Right atrium auricular region (tissue), 2 donors: ENCODE data around the gene AMBRA1. TPM values are rescaled to one million over a fixed set of nuclear protein-coding genes. Genes with fewer than 3 reads are reported as not detected.

Experiments used
- DNase-seq: peaks from one replicate; pipeline ENCODE4 v3.0.0-alpha.2; 2019; ENCODE audit warnings: low spot score
- H3K27ac ChIP-seq, 2 donors: fragments of 200-600 bp; sonication (generic); 1 replicate in 1 of 2; 2 replicates in 1 of 2; pipeline ENCODE4 v1.5.1; 2016 to 2019
- H3K27me3 ChIP-seq, 2 donors: fragments of 200-600 bp; sonication (generic); one replicate each; pipeline versions ENCODE4 v1.5.1 to v1.6.0; 2017 to 2019
- H3K36me3 ChIP-seq: fragments of 200-600 bp; sonication (generic); one replicate; pipeline ENCODE4 v1.5.1; 2016
- H3K4me1 ChIP-seq, 2 donors: fragments of 200-600 bp; sonication (generic); one replicate each; pipeline versions ENCODE4 v1.5.1 to v1.6.0; 2017 to 2019
- H3K4me3 ChIP-seq, 2 donors: fragments of 200-600 bp; sonication (generic); 1 replicate in 1 of 2; 2 replicates in 1 of 2; pipeline ENCODE4 v1.5.1; 2017 to 2019; ENCODE audit warnings: mild to moderate bottlenecking in 1 of 2, moderate library complexity in 1 of 2
- H3K9me3 ChIP-seq, 2 donors: fragments of 200-600 bp; sonication (generic); one replicate each; pipeline ENCODE4 v1.5.1; 2019
- total RNA-seq, 2 donors: library from RNA; depleted of rRNA; stranded (reverse); fragments of >200 nt; gene quantifications; one replicate each; pipeline ENCODE4 v1.1.0, GENCODE V29; 2016
- TF ChIP-seq, protein P1 (sequence below), 2 donors: fragments of 200-600 bp; sonication (generic); IDR thresholded peaks; one replicate each; pipeline ENCODE4 v1.5.1; 2019; ENCODE audit warnings: antibody characterized with exemption in 2 of 2

Gene AMBRA1
- total RNA-seq, 2 donors from 2014 or later = 16.8 to 22.0 TPM

DNA sequence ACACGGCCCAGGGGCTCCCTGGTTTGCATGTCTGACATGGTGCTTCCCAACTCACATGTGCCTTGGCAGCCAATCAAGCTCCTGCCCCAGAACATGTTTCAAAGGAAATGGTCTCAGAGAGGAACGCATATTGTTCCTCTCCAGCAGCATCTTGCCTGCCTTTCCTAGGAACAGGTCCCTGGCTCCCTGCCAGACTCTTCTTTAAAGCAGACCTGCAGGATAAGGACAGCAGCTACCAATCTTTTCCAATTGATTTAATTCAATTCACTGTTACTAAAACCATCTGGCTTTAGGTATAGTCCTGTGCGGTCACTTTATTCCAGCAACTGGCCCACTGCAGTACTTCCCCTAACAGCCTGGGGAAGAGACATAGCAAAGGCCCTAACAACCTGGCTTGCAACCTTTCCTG, 79.9 kb downstream of the AMBRA1 start:
- no peaks in the 10 kb centered on the region for H3K36me3 ChIP-seq
- H3K4me1 ChIP-seq = peaks cover 0 to 25% of the 10 kb centered on the region in 2 donors
- H3K27ac ChIP-seq = no peak overlapping the region
- H3K4me3 ChIP-seq = no peak overlapping the region
- H3K9me3 ChIP-seq = no peaks in the 10 kb centered on the region
- no peaks in the 10 kb centered on the region for H3K27me3 ChIP-seq
- TF ChIP-seq, protein P1, sequence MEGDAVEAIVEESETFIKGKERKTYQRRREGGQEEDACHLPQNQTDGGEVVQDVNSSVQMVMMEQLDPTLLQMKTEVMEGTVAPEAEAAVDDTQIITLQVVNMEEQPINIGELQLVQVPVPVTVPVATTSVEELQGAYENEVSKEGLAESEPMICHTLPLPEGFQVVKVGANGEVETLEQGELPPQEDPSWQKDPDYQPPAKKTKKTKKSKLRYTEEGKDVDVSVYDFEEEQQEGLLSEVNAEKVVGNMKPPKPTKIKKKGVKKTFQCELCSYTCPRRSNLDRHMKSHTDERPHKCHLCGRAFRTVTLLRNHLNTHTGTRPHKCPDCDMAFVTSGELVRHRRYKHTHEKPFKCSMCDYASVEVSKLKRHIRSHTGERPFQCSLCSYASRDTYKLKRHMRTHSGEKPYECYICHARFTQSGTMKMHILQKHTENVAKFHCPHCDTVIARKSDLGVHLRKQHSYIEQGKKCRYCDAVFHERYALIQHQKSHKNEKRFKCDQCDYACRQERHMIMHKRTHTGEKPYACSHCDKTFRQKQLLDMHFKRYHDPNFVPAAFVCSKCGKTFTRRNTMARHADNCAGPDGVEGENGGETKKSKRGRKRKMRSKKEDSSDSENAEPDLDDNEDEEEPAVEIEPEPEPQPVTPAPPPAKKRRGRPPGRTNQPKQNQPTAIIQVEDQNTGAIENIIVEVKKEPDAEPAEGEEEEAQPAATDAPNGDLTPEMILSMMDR (IDR thresholded peaks at IDR 0.05) = no peak
- peak; percentile 68 for DNase-seq

DNA sequence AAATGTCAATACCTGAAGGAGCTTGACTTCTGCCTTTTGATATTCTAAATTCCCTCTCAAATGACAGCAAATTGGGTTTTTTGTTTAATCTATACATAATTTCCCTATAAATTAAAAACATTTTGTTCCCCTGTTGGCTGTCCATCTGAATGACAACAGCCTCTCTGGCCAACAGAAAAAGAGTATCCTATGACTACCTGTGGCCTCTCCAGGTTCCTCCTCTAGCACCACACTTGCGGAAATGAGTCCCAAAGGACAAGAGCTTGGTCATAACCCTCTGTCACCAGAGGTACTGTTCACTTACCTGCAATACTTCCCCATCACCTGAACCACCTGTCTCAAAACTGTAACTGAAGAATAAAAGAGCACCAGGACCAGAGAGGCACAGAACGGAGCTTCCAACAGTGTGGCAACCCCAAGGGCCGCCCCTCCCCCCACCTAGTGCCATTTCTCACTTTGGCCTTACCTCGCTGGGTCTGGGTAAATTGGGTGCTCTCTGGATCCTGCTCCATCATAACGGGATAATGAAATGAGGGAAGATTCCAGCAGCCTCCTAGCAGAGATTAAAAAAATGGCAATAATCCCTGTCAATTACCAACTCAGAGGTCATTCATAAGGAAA, 81.5 kb downstream of the AMBRA1 start:
- H3K36me3 ChIP-seq = peaks cover 7% of the 10 kb centered on the region
- no peak for DNase-seq
- no peak overlapping the region for H3K4me3 ChIP-seq
- TF ChIP-seq, protein P1 (IDR thresholded peaks at IDR 0.05) = no peak
- no peaks in the 10 kb centered on the region for H3K27me3 ChIP-seq
- no peak overlapping the region for H3K27ac ChIP-seq
- H3K9me3 ChIP-seq = no peaks in the 10 kb centered on the region
- H3K4me1 ChIP-seq = peaks cover 0 to 25% of the 10 kb centered on the region in 2 donors

DNA sequence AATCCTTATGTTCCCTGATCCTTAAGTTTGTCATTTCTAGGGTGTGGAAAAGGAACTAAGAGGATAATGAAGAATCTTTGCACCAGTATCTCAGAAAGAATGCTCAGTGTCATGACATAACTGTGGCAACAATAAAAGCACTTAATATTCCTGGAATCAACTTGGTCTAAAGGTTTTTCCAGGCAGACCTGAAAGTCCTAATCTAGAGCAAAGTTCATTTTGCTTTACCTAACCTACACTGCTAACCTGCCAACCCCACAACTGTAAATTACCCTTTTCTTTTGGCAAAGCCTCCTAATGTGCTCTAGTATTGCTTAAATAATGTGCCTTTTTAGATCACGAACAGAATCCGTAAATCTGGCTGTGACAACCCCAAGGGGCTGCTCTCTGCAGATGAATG, 82.5 kb downstream of the AMBRA1 start:
- peaks cover 0 to 27% of the 10 kb centered on the region in 2 donors for H3K4me1 ChIP-seq
- peaks cover 7% of the 10 kb centered on the region for H3K36me3 ChIP-seq
- no peaks in the 10 kb centered on the region for H3K27me3 ChIP-seq
- H3K9me3 ChIP-seq = no peaks in the 10 kb centered on the region
- no peak for DNase-seq
- TF ChIP-seq, protein P1 (IDR thresholded peaks at IDR 0.05) = no peak
- no peak overlapping the region for H3K27ac ChIP-seq
- H3K4me3 ChIP-seq = no peak overlapping the region

DNA sequence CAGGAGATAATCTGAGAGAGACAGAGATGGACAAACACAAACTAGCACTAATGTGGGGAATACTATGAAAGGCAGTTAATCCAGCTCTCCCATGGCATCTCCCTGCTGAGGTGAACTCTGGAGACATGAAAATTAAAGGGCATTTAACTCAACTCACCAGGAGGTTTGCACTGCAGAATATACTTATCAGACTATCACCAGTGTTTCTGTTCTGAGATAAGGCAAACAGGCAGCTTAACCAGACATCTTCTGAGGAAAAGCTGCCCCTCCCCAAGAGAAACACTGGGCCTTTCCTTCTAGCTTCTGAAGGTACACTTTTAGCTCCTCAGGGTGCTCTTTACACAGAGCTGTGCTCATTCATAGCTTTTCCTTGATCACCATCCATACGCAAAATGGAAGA, 85.5 kb downstream of the AMBRA1 start:
- H3K9me3 ChIP-seq = no peaks in the 10 kb centered on the region
- H3K4me3 ChIP-seq = no peak overlapping the region
- no peak for DNase-seq
- no peak overlapping the region for H3K27ac ChIP-seq
- H3K27me3 ChIP-seq = no peaks in the 10 kb centered on the region
- peaks cover 22% of the 10 kb centered on the region for H3K36me3 ChIP-seq
- TF ChIP-seq, protein P1 (IDR thresholded peaks at IDR 0.05) = no peak
- peaks cover 0 to 21% of the 10 kb centered on the region in 2 donors for H3K4me1 ChIP-seq

DNA sequence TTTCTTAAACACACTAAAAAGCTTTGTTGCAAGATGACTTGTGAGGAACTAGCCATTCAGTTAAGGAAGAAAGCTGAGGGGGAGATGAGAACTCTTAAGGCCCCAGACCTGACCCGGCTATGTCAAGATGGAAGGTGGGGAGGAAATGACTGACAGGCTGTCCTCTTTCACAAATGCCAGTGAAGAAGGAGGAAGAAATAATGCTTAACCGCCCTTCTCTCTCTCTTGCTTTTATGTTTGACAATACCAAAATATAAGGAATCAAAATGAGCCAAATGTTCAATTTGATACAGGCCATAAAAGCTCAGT, 87.4 kb downstream of the AMBRA1 start:
- no peak for DNase-seq
- TF ChIP-seq, protein P1 (IDR thresholded peaks at IDR 0.05) = no peak
- Histone ChIP-seq H3K9me3 (no peaks in the 10 kb centered on the region), H3K36me3 (peaks cover 22% of the 10 kb centered on the region), H3K4me3 (no peak overlapping the region), H3K27me3 (no peaks in the 10 kb centered on the region), H3K27ac (peak overlapping the region; percentile 42 to 70), H3K4me1 (peaks cover 0 to 15% of the 10 kb centered on the region in 2 donors)
